IPS-18c (cell line): ENCODE data around the gene KIAA0930.
"Not testable (repeated sequence)": the region's sequence is repeated elsewhere in the genome, so short reads cannot be mapped to it uniquely, and the experiment has no call there.

ENCODE experiments used
- H3K4me3 ChIP-seq: 2 replicates; pipeline ENCODE4 v1.7.0; 2013; ENCODE audit warnings: low read depth, mild to moderate bottlenecking, low read length, moderate library complexity; ENCODE audit not compliant: insufficient read depth
- H3K9me3 ChIP-seq: one replicate; pipeline ENCODE4 v1.6.1; 2013; ENCODE audit warnings: mild to moderate bottlenecking, low read length, moderate library complexity; ENCODE audit not compliant: control insufficient read depth, insufficient read depth

Gene KIAA0930

DNA sequence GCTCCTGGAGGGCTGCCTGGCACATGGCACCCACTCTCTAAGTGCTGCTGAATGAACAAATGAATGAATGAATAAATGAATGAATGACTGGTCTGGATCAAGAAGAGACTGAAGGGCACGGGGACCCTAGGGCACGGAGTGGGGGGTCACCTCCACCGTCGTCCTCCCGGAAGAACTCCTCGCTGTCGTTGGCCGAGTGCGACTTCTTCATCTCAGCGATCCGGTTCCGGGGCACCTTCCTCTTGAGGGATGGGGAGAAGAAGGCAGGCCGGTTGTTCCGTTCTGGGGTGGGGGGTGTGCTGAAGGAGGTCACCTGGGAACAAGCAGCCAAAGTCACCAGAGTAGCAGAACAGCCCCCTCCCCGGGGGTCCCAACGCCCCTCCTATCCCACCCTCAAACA lies 41.0 kb downstream of the KIAA0930 start:
- H3K9me3 ChIP-seq = peaks cover 3% of the 10 kb centered on the region
- no peak overlapping the region for H3K4me3 ChIP-seq

DNA sequence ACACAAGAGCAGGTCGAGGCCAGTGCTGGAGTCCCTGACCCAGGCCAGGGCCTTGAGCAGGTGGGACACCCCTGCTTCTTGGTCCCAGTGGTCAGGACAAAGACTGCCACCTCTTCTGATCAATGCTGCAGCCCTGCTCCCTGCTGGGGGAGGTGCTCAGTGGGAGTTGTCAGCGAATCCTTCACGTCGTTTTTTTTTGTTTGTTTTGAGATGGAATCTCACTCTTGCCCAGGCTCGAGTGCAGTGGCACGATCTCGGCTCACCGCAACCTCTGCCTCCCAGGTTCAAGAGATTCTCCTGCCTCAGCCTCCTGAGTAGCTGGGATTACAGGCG lies 42.3 kb downstream of the KIAA0930 start:
- peaks cover 3% of the 10 kb centered on the region for H3K9me3 ChIP-seq
- no peak overlapping the region for H3K4me3 ChIP-seq

DNA sequence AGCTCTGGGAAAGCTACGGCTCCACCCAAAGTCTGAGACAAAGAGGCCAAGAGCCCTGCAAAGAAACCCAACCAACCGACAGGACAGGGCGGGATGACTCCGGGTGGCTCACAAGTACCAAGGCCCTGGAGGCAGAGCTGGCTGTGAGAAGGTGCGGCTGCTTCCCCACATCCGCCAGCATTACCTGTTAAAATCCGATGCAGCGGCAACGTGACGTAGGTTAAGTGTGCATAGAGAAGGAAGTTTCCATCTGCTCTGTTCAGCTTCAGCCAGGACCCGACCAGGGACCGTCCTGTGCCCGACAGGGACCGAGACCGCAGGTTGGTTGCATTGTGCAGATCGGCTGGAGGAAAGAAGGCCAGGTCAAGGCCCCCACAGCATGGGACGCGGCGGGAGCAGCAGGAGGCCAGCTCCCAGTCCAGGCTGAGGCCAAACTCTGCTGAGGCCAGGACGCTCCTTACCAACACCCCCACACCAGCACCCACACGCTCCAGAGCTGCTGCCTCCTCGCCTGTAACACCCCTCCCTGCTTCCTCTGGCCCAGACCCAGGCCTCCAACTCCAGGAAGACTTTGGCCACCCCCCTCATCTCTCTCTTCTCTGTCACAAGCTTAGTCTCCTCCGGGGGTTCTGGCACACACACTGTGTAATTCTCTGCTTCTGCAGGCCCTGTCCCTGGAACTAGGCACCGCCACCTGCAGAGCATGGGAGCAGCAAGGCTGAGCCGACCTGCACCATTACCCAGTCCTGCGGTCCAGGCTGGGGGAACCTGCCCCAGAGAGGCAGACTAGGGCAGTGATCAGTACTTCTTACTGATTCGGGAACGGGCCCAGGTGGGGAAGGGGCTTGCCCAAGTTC lies 42.9 kb downstream of the KIAA0930 start:
- peaks cover 3% of the 10 kb centered on the region for H3K9me3 ChIP-seq

DNA sequence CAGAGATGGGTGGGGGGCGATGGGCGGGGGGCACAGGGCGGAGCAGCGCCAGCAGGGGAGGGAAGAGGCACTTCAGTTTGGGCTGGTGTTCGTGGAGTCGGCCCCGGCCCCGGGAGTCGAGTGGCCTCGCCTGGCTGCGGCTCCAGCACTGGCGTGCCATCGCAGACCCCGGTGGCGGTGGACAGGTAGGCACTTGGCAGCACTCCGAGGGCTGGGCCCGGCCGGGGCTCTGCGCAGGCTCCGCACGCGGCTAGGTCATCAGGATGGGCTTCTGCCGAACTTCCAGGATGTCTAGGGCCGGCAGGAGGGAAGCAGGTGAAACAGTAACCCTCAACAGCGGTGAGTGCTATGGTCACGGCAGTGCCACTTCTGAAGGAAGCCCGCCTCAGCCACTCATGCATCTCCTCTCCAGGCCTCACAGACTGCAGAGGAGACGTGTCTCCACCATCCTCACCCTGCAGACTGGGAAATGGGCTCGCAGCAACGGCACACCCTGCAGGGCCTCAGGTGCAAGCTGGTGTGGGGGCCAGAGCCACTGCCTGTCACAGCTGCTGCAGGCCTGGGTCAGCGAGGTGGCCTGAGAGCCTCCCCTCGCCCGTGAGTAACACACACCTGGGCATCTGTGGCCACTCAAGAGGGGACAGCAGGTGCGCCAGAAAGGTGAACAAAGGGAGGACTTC lies 43.6 kb downstream of the KIAA0930 start:
- Histone ChIP-seq H3K9me3 (peaks cover 3% of the 10 kb centered on the region), H3K4me3 (no peak overlapping the region)

More for the DNA sequence above, 42.9 kb downstream of the KIAA0930 start:
- H3K4me3 ChIP-seq = no peak overlapping the region

DNA sequence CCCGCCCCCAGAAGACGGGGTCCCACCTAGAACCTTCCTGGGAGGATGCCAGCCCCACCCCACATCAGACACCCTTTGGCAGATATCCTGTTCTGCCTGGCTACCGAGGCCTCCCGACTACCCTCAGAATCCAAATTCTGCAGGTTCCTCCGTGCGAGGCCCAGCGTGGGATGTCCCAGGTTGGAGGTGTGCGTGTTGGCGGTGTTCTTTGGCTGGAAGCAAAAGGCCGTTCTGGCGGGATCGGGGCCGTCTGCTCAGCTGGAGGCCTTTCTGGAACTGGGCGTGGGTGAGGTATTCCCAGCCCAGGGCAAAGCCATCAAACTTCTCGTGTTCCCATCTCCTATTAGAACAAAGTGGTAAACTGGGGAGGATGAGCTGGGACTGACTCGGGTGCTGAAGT lies 44.4 kb downstream of the KIAA0930 start:
- no peak overlapping the region for H3K4me3 ChIP-seq
- H3K9me3 ChIP-seq = peaks cover 3% of the 10 kb centered on the region

DNA sequence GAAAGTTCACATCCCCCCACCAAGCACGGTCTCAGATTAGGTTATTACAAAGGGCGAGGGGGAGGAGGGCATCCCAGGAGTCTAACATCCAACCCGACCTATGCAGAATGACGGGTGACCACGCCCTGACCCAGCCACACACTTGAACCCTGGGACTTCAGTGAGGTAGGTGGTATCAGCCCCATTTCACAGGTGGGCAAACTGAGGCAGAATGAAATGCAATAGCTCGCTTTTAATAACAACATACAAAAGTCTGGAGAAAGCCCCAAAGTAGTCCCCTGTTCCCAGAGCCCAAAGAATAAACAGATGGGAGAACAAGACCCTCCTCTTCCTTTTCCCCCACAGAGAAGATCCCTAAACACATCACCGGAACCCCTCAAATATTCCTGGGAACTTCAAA lies 45.1 kb downstream of the KIAA0930 start:
- H3K4me3 ChIP-seq = no peak overlapping the region
- H3K9me3 ChIP-seq = peaks cover 3% of the 10 kb centered on the region

DNA sequence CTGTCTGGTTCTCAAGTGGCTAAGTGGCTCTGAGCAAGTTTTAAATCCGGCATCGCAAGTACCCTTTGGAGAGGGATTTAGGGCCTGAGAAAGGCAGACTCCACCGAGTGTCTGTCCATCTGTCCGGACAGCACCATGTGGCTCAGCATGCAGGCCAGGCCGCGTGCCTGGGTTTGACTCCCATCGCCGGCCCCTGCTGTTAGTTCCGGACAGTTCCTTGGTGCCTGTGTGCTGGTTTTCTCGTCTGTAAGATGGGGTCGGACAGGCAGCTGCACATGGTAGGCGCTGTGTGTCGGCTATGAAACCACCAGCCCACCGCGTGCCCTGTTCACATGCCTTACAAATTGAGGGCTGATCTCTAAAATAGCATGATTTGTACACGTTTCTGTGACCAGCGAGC lies 46.0 kb downstream of the KIAA0930 start:
- peaks cover 3% of the 10 kb centered on the region for H3K9me3 ChIP-seq
- no peak overlapping the region for H3K4me3 ChIP-seq

DNA sequence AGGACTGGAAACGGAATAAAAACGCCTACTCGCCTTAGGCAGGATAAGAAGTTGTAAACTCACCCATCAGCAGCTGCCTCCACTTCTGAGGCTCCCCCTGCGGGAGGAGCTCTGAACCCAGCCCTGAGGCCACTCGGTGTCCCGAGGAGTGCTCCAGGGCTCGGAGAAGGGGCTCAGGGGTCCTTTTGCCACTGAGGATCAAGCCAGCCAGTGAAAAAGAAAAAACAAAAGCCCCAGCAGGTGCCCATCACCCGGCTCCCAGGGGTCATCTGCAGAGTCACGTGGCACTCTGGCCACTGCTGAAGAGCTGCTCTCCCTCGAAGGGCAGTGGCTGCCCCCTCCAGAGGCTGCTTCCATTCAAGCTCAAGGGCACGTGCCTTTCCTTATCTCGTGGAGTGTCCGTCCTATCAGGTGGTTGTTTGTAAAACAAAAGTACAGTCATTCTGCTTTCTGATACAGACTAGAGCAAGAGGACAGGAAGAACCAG lies 48.0 kb downstream of the KIAA0930 start:
- Histone ChIP-seq H3K4me3 (no peak overlapping the region), H3K9me3 (peaks cover 1% of the 10 kb centered on the region)

DNA sequence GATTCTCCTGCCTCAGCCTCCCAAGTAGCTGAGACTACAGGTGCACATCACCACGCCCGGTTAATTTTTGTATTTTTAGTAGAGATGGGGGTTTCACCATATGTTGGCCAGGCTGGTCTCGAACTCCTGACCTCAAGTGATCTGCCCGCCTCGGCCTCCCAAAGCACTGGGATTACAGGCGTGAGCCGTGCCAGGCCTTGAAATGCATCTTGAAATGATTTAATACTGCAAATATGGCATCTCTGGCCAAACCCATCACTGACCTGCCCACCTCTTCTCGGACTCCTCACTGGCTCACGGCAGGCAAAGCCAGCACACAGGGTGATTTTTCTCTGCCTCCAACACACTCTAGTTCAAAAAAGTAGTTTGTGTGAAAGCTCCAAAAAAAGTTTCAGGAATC lies 48.9 kb downstream of the KIAA0930 start:
- H3K4me3 ChIP-seq, H3K9me3 ChIP-seq: not testable (repeated sequence)

DNA sequence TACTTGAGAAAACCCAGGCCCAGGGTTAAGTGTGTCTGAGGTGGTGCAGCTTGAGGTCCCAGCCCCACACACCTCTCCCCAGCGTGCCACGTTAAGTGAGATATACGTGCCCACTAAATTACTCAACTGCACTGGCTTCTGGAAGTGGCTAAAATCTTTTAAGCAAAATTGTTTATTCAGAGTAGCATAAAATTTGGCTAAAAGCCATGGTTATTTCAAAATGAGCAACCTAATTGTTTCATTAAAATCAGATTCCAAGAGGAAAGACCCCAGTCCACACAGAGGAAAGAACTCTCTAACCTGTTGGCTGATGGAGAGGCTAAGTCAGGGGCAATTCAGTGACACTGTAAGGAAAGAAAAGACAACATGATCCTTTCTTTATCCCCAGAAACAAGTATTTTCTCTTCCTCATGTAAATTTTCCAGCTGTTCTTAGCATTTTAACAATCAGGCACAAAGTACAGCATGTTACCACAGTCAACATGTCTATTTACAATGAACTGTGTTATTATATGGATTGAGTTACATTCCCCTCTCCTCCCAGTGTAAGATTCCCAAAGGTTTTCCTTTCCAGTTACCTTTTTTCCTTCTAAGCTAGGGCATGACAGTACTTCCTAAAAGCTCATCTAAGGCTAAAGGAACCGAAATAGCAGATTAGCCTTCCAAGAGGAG lies 50.4 kb downstream of the KIAA0930 start:
- Histone ChIP-seq H3K4me3 (no peak overlapping the region), H3K9me3 (no peaks in the 10 kb centered on the region)

DNA sequence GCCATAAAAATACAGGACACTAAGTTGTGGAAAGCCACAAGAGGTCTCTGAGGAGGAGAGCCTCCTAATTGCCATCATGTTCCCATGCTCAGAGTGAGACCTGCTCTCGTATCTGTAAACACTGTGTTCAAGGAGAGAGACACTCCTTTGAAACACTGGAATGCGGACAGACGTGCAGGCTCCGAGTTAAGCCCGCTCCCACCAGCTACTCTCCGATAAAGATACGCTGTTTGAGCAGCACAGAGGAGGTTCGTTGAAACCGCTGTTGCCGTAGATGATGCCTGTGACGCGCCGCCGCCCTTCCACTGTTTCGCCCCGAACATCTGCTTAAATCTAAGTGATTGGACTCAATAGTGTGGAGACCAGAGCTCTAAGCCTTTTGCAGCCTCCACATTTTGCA lies 51.9 kb downstream of the KIAA0930 start:
- no peaks in the 10 kb centered on the region for H3K9me3 ChIP-seq
- no peak overlapping the region for H3K4me3 ChIP-seq

DNA sequence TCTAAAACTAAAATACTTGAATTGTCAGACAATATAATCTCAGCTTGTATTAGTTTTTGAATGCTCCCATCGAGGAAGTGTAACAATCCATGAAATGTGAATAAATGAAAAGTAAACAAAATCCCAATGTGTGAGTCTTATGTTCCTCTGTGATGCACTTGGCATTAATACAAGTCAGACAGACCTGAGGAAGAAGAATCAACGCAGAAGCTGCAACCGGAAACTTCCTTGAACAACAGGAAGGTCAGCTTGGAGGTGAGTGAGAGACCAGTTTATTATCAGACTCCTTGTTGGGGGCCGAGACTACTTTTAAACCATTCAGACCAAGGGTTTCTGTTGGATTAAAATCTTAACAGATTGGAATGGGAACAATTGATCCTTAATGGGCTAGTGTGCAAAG lies 52.8 kb downstream of the KIAA0930 start:
- H3K4me3 ChIP-seq = no peak overlapping the region
- no peaks in the 10 kb centered on the region for H3K9me3 ChIP-seq

DNA sequence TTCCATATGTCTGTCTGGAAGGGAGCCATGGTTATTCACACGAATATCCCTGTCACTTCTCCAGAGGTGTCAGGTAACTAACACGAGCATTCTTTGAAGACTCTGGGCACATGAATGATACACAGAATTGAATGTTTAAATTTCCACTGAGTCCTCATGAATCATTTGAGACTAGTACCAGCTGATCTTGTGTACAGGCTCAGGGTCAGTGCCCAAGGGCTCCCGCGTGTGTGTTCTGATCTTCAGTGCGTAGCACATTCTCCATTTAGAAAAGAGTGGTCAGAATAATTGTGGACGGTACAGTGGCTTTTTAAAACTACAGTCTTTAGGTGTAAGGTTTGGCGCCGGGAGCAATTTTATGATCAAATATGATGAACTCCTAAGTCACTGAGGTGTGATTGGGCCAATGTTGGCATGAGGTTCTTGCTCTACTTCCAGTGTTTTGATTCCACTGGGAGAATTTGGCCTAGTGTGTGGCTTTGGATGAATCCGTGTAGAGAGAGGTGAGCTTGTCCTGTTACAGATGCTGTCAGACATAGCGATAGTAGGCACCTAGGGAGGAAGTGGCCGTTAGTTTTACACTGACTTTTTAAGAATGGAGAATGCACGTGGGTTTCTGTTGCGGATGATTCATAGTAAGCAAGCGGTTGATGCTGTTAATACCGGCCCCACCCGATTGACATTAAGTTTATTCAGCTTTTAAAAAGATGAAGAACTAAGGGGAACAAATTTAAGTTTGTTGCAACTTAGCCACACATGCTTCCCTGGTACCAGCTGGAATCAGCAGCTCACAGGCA lies 54.8 kb downstream of the KIAA0930 start:
- Histone ChIP-seq H3K4me3 (no peak overlapping the region), H3K9me3 (no peaks in the 10 kb centered on the region)

DNA sequence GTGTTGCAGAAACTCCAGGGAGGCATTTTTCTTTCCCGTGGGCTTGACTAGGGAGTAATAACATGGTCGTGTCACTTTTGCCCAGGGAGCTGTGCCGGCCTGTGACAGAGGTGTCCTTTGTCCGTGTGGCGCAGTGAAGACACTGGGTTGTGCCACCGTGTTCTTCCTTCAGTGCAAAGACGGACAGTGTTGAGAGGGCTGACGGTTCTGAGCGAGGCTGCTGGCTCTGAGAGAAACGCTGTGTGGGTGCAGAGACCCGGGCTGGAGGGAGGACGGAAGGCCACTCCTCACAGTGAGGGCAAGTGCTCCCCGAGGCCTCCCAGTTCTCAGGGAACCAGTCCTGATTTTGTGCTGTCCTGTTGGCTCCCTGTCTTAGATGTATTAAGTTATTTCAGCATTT lies 56.7 kb downstream of the KIAA0930 start:
- H3K4me3 ChIP-seq = no peak overlapping the region

DNA sequence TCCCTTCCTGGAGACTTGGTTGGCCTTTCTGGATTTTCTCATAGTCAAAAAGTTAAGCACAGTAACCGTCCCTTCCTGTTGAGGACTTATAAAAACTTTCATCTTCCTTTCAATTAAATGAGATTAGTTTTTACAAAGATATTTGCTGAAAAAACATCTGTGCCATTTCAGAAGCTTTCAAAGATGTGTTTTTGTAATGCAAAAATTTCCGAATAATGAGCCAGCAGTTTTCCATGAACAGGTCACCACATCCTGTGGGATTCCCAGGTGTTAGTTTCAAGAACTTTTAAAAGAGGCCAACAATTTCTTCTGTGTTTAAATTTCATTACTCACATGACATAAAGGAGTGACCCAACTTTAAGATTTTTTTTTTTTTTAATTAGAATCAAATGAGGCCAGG lies 58.9 kb downstream of the KIAA0930 start:
- no peak overlapping the region for H3K4me3 ChIP-seq
- H3K9me3 ChIP-seq = no peaks in the 10 kb centered on the region

More for the DNA sequence above, 56.7 kb downstream of the KIAA0930 start:
- H3K9me3 ChIP-seq = no peaks in the 10 kb centered on the region

DNA sequence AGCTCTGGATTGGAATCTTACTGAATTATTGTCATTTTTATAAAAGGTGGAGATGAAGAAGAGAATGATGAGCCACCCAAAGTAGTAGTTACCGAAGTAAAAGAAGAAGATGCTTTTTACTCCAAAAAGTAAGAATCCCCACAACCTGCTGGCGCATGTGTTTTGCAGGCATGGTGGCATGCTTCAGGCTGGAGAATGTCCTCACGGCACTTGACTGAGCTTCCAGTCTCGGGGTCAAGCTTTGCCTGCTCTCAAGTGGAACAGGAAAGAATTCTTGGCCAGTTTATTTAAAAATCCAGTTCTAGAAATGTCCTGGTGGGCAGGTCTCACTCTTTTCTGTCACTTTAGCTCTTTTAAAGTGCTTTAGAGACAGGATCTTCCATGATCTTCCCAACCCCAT lies 59.5 kb downstream of the KIAA0930 start:
- Histone ChIP-seq H3K9me3 (no peaks in the 10 kb centered on the region), H3K4me3 (no peak overlapping the region)

DNA sequence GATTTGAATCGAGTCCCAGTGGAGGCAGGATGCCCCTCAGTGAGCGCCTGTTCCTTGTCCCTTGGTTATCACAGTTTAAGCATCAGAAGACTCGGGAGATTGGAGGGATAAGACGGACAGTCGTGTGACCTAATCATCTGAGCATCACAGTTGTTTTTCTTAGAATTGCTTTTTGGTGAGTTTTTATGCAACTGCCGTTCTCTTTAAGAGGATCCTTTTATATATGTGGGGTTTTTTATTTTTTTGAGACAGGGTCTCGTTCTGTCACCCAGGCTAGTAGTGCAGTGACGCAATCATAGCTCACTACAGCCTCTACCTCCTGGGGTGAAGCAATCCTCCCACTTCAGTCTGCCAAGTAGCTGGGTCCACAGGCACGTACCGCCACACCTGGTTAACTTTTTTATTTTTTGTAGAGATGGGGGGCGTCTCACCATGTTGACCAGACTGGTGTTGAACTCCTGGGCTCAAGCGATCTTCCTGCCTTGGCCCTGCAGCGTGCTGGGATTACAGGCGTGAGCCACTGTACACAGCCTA lies 60.5 kb downstream of the KIAA0930 start:
- H3K4me3 ChIP-seq = no peak overlapping the region
- H3K9me3 ChIP-seq = no peaks in the 10 kb centered on the region
